HG03521 (cell line): ENCODE results near the gene PDZD7.

ENCODE experiments used
- ATAC-seq: cut with Tn5 transposase; IDR thresholded peaks from one replicate; pipeline ENCODE4 v1.9.1; 2021; ENCODE audit warnings: mild to moderate bottlenecking, moderate library complexity; ENCODE audit not compliant: unreplicated experiment

The PDZD7 gene

GRCh38 chr10:101005361-101005760 lies 25.6 kb downstream of the PDZD7 start:
- no peak for ATAC-seq

GRCh38 chr10:101003639-101004206 lies 27.2 kb downstream of the PDZD7 start:
- ATAC-seq, result no peak

- no peak for ATAC-seq
These were observed 28.5 kb downstream of the PDZD7 start for GRCh38 chr10:101002456-101002855.

GRCh38 chr10:101001659-101002035 lies 29.3 kb downstream of the PDZD7 start:
- ATAC-seq, result no peak

- ATAC-seq, result no peak
These were observed 29.8 kb downstream of the PDZD7 start for GRCh38 chr10:101000915-101001658.

- ATAC-seq, result no peak
These were observed 30.6 kb downstream of the PDZD7 start for GRCh38 chr10:101000127-101000914.

GRCh38 chr10:100999742-101000126 lies 31.2 kb downstream of the PDZD7 start, which contains the start of gene LZTS2:
Gene LZTS2, plus strand, starts transcription at chr10:100999808. Its CDS starts 2,731 bp downstream, at chr10:101002539.
- ATAC-seq, result no peak

- peak; percentile 32 for ATAC-seq
These were observed 31.8 kb downstream of the PDZD7 start for GRCh38 chr10:100998991-100999741.

- ATAC-seq, result peak; percentile 14
These were observed 32.5 kb downstream of the PDZD7 start for GRCh38 chr10:100998183-100998990.

GRCh38 chr10:100997360-100998182 lies 33.4 kb downstream of the PDZD7 start:
- ATAC-seq, result peak; percentile 35

GRCh38 chr10:100996678-100997359 lies 34.1 kb downstream of the PDZD7 start:
- ATAC-seq, result no peak

- no peak for ATAC-seq
These were observed 35.7 kb downstream of the PDZD7 start for GRCh38 chr10:100995181-100995580.

- no peak for ATAC-seq
These were observed 36.8 kb downstream of the PDZD7 start for GRCh38 chr10:100993986-100994708.

- no peak for ATAC-seq
These were observed 41.8 kb downstream of the PDZD7 start for GRCh38 chr10:100989088-100989487.

- ATAC-seq, result no peak
These were observed 42.8 kb downstream of the PDZD7 start for GRCh38 chr10:100988166-100988565.

GRCh38 chr10:100987685-100988049 lies 43.3 kb downstream of the PDZD7 start:
- no peak for ATAC-seq

- ATAC-seq, result peak; percentile 83
These were observed 43.8 kb downstream of the PDZD7 start, which contains the start of the genes MRPL43 and TWNK for GRCh38 chr10:100986952-100987684. Gene MRPL43, minus strand, starts transcription at chr10:100987497. Its CDS starts 54 bp downstream, at chr10:100987443. Gene TWNK, plus strand, starts transcription at chr10:100987543. Its CDS starts 668 bp downstream, at chr10:100988211.
